AG09309 (cell line): Measurements from ENCODE around the gene ZNF506.

ENCODE experiments used
- DNase-seq: peaks from one replicate; pipeline ENCODE4 v3.0.0-alpha.2; 2010; ENCODE audit warnings: low read depth
- H3K4me3 ChIP-seq: 2 replicates; pipeline ENCODE4 v1.5.1; 2011; ENCODE audit warnings: mild to moderate bottlenecking, low read depth, low read length, moderate library complexity; ENCODE audit not compliant: control insufficient read depth
- TF ChIP-seq, protein P1 (sequence below): IDR thresholded peaks from 2 replicates; pipeline ENCODE4 v1.5.1; 2011; ENCODE audit warnings: mild to moderate bottlenecking, low read depth, low read length, inconsistent platforms; ENCODE audit not compliant: insufficient read depth, control insufficient read depth; ENCODE audit errors: missing control alignments

ZNF506 gene

DNA sequence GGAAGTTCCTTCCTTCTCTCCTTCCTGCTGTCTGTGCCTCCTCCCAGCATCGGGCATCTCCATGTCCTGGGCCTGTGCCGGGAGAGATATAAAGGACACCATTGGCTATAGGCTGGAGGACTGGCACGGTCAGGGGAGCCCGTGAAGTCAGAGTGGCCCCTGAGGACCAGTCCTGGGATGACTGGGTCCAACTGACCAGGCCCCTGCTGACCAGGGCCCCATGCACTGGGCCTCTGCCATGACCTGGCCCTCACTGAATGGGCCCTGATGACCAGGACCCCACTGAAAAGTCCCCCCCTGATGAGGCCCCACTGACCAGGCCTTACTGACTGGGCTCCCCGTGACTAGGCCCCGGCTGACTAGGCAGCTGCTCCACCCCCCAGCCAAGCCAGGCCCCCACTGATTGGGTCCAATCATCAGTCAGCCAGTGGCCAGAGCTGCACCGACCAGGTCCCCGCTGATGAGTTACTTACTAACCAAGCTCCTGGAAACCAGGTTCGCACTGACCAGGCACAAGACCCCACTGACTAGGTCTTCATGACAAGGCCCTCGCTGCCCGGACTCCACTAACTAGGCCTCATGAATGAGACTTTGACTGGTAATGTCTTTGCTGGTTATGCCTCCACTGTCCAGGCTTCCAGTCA is 68.7 kb downstream of the ZNF506 start:
- H3K4me3 ChIP-seq: no peak overlapping the region
- TF ChIP-seq, protein P1, sequence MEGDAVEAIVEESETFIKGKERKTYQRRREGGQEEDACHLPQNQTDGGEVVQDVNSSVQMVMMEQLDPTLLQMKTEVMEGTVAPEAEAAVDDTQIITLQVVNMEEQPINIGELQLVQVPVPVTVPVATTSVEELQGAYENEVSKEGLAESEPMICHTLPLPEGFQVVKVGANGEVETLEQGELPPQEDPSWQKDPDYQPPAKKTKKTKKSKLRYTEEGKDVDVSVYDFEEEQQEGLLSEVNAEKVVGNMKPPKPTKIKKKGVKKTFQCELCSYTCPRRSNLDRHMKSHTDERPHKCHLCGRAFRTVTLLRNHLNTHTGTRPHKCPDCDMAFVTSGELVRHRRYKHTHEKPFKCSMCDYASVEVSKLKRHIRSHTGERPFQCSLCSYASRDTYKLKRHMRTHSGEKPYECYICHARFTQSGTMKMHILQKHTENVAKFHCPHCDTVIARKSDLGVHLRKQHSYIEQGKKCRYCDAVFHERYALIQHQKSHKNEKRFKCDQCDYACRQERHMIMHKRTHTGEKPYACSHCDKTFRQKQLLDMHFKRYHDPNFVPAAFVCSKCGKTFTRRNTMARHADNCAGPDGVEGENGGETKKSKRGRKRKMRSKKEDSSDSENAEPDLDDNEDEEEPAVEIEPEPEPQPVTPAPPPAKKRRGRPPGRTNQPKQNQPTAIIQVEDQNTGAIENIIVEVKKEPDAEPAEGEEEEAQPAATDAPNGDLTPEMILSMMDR: no peak
- DNase-seq: no peak

DNA sequence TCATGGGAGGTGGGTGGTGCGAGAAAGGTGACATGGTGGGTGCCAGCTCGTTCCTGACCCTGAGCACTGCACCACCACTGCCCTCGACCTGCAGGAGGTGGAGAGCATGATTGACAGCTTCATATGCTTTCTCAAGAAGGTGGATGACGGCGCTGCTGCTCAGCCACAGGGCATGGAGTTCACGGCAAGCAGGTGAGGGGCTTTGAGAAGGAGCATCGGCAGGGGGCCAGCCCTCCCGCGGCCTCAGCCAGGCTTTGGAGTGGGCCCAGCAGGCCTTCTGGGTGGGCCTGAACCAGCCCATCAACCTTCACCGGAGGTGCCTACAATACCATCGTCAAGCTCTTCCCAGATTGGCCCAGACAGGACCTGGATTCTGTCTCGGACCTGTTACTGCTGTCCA is 69.7 kb downstream of the ZNF506 start:
- no peak for DNase-seq
- TF ChIP-seq, protein P1: no peak
- H3K4me3 ChIP-seq: no peak overlapping the region

DNA sequence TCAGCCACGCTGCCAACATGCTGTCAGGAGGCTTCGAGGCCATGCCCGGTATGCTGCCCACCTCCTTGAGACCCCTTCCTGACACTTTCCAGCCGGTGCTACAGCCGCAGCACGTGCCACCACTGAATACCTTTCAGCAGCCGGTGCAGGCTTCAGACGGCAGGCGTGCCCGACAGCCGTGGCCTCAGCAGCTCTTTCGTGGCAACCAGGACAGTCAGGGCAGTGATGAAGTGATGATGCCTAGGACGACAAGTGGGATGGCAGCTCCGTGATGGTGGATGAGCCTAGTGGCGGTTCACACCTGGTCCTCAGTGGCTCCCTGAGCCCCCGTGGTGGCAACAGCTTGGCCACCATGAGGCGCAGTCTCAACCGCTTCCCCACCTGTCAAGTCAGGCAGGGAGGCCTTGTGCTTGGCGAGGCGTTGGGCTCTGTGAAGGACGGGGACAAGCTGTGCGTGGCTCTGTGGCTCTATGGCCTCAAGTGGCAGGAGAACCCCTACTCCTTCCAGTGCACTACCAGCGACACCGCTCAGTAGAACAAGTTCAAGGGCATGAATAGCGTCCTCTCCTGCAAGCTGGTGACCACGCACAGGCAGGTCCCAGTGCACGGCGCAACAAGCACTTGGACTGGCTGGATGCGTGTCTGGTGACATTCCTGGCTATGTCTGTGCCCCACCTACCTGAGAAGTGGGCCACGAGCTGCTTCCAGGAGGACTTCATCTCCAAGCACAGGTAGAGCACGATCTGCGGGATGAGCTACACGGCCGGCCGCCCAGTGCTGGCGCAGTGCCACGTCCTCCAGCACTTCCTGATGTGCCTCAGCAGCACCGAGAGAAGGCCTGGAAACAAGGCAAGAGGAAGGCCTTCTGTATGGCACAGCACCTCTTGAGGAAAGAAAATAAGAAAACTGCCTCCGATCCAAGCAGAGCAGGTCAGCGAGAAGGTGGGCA is 70.4 kb downstream of the ZNF506 start:
- TF ChIP-seq, protein P1: no peak
- DNase-seq: no peak
- no peak overlapping the region for H3K4me3 ChIP-seq

DNA sequence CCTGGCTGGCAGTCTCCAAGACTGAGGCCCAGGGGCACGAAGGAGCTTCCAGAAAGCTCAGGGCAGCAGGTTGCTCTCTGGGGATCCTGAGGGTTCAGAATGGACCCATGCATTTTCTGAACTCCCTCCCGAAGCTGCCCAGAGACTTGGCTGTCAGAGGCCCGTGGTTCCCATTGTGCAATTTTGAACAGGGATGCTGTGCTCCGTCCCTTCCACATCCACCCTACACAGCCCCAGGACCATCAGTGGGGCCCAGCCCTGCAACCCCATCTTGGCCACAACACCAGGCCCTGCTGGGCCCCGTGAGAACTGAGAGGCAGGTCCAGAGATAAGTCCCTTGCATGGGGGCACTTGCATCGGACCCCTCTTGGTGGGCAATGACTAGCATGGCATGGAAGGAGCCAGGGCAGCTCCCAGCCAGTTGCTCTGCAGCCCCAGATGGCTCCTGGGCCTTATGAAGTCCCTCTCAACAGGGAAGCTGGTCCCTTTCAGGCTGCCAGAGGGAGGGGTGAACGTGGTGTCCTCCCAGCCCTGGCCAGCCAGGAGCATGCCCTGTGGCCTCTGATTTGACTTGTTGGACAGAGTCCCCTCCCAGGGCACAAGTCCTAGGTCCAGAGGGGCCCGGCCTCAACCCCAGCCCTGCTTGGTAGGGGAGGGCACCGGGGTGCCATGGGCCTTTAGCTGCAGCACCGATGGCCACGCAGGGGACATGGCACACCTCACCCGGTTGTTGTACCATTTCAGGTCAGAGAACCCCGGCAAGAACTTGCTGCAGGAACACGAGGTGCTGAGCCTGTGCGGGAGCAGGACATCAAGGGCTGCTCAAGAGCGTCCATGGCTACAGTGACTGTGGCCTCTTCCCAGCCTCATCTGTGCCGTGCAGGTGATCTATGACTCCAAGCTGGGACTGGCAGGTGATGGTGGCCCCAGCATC is 71.4 kb downstream of the ZNF506 start:
- DNase-seq: no peak
- H3K4me3 ChIP-seq: no peak overlapping the region
- TF ChIP-seq, protein P1: no peak

DNA sequence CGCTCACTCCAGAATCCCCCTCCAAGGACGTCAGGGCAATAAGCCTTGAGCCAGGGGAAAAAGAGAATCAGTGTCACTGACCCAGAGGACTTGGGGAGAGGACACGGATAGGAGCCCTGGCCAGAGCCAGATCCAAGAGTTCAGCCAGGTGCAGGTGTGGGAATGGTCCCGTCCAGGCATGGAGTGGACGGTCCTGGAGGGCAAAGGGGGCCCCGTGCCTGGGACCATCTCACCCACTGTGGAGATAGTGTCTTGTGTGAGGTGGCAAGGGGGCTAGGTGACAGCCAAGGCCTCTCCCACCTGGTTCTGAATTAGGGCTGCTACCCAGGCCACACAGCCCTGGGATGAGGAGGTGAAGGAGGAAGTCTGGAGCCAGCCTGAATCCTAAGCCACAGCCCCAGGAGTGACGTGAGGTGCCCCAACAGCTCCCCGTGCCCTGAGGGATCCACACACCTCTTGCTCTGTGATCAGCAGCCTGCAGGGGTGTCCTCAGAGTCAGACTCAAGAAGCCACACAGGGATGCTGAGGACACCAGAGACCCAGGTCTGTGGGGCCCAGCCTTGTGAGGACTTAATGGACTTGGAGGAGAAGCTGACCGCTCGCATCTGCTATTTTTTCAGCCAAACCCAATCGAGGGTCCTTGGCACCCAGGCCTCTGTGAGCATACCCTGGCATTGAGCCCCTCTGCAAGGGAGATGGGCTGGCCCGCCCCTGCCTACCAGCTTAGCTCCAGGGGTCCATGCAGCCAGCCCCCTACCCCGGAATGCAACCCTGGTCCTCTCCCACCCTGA is 72.2 kb downstream of the ZNF506 start:
- no peak overlapping the region for H3K4me3 ChIP-seq
- TF ChIP-seq, protein P1: no peak
- no peak for DNase-seq
